Activated T-cell treated with anti-CD3 and anti-CD28 coated beads, Interleukin-2, amount 50 U/mL, for 24 hours (primary cell): ENCODE measurements around the gene ZNF396.

Source experiments
- DNase-seq: peaks from one replicate; pipeline ENCODE4 v3.0.0-alpha.2; 2020
- H3K27ac Mint-ChIP-seq: 2 replicates; pipeline ENCODE4 v1.8.0; 2020; ENCODE audit warnings: mild to moderate bottlenecking, mixed read lengths
- H3K27me3 Mint-ChIP-seq: 2 replicates; pipeline ENCODE4 v1.8.0; 2020; ENCODE audit warnings: mixed read lengths
- H3K36me3 Mint-ChIP-seq: 2 replicates; pipeline ENCODE4 v1.8.0; 2020; ENCODE audit warnings: low read depth, mixed read lengths
- H3K4me1 Mint-ChIP-seq: 2 replicates; pipeline ENCODE4 v1.8.0; 2020; ENCODE audit warnings: low read depth, mixed read lengths
- H3K4me3 Mint-ChIP-seq: 2 replicates; pipeline ENCODE4 v1.8.0; 2020; ENCODE audit warnings: mild to moderate bottlenecking, moderate library complexity, mixed read lengths
- H3K9me3 Mint-ChIP-seq: 2 replicates; pipeline ENCODE4 v1.8.0; 2020; ENCODE audit warnings: mixed read lengths

ZNF396 gene

GRCh38 chr18:35369126-35369525, 8.0 kb downstream of the ZNF396 start:
- no peak for DNase-seq
- Mint-ChIP-seq H3K27ac (no peak overlapping the region), H3K27me3 (peaks cover 4% of the 10 kb centered on the region), H3K9me3 (no peaks in the 10 kb centered on the region), H3K36me3 (no peaks in the 10 kb centered on the region), H3K4me3 (no peak overlapping the region), H3K4me1 (peaks cover 9% of the 10 kb centered on the region)

- no peaks in the 10 kb centered on the region for H3K36me3 Mint-ChIP-seq
These were observed 8.5 kb downstream of the ZNF396 start for GRCh38 chr18:35368595-35368994.

DNA sequence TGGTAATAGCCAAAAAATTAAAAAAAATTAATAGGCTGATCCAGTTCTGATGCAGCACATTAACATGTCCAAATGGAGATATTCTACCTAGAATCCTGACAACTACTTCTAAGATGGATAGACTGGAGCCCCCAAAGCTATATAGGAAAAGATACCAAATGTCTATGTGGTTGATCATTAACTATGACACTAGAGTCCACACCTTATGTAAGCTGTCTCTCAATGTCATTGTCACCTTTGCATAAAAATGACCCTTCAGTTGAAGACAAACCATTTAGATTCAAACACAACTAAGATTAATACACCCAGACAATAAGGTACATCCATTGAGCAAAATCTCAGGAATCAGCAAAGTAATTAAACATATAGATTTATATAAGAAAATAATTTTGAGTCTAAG, 14.6 kb downstream of the ZNF396 start:
- no peaks in the 10 kb centered on the region for H3K36me3 Mint-ChIP-seq
- H3K9me3 Mint-ChIP-seq, result no peaks in the 10 kb centered on the region
- H3K4me3 Mint-ChIP-seq, result no peak overlapping the region
- no peak for DNase-seq
- H3K4me1 Mint-ChIP-seq, result no peaks in the 10 kb centered on the region
- no peak overlapping the region for H3K27ac Mint-ChIP-seq
- H3K27me3 Mint-ChIP-seq, result peaks cover 8% of the 10 kb centered on the region

More at GRCh38 chr18:35368595-35368994, 8.5 kb downstream of the ZNF396 start:
- Mint-ChIP-seq H3K27ac (no peak overlapping the region), H3K4me3 (no peak overlapping the region), H3K4me1 (peaks cover 9% of the 10 kb centered on the region), H3K27me3 (peaks cover 4% of the 10 kb centered on the region), H3K9me3 (no peaks in the 10 kb centered on the region)
- no peak for DNase-seq

DNA sequence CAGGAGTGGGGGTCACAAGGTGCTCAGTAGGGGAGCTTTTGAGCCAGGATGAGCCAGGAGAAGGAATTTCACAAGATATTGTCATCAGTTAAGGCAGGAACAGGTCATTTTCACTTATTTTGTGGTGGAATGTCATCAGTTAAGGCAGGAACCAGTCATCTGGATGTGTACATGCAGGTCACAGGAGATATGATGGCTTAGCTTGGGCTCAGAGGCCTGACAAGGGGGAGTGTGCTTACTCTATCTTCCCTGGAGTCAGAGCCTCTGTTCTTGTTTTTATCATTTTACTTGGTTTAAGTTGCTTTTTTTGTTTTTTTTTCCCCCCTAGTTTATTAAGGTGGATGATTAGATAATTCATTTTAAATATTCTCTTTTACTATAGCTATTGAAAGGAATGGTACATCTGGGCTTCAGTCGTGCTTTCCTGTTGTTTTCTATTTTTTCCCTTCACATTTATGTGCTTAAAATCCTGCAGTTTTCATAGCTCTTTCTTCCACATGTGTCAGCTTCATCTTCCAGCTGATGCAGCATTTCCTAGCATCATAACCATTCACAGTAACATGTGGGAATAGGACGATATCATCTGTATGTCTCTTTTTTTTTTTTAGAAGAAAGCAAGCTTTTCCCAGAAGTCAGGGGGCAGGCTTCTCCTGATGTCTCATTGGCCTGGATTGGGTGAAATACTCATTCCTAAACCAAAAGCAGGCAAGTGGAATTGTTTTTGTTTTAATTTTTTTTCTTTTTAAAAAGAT, 15.4 kb downstream of the ZNF396 start:
- no peaks in the 10 kb centered on the region for H3K9me3 Mint-ChIP-seq
- H3K4me3 Mint-ChIP-seq, result no peak overlapping the region
- H3K27me3 Mint-ChIP-seq, result peaks cover 8% of the 10 kb centered on the region
- no peak overlapping the region for H3K27ac Mint-ChIP-seq
- no peak for DNase-seq
- no peaks in the 10 kb centered on the region for H3K36me3 Mint-ChIP-seq
- no peaks in the 10 kb centered on the region for H3K4me1 Mint-ChIP-seq

DNA sequence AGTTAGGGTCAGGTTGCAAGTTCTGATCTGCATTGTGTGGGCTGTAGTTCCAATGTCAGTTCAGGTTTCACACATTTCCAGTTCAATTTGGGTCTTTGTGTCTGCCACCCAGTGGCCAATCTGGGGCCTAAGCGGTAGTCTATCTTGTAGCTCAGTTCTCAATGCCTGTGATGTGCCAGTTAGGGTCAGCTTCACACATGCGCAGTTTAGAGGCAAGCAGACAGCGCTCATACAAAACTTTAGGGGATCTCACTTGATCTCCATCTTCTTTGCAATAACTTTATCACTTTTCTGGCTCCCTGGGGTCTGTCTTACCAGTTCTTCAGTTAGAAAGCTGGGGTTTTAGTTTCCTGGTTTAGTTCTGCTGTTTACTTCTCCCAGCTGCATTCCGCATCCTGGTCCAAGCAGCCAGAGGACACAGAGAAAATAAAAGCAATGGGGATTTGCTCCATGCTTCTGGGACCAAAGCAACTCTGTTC, 22.0 kb downstream of the ZNF396 start:
- no peak overlapping the region for H3K27ac Mint-ChIP-seq
- peak; percentile 54 for DNase-seq
- no peaks in the 10 kb centered on the region for H3K27me3 Mint-ChIP-seq
- H3K36me3 Mint-ChIP-seq, result peaks cover 3% of the 10 kb centered on the region
- H3K9me3 Mint-ChIP-seq, result peaks cover 11% of the 10 kb centered on the region
- H3K4me1 Mint-ChIP-seq, result peaks cover 5% of the 10 kb centered on the region
- no peak overlapping the region for H3K4me3 Mint-ChIP-seq

DNA sequence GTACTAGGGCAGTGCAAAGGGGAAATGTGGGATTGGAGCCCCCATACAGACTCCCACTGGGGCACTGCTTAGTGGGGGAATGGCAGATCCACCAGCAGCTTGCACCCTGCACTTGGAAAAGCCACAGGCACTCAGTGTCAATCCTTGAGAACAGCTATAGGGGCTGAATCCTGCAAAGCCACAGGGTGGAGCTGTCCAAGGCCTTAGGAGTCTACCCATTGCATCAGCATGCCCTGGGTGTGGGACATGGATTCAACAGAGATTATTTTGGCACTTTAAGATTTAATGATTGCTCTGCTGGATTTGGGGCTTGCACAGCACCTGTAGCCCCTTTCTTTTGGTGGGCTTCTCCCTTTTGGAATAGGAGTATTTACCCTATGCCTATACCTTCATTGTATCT, 24.4 kb downstream of the ZNF396 start:
- peaks cover 3% of the 10 kb centered on the region for H3K36me3 Mint-ChIP-seq
- H3K27ac Mint-ChIP-seq, result no peak overlapping the region
- H3K9me3 Mint-ChIP-seq, result peaks cover 11% of the 10 kb centered on the region

DNA sequence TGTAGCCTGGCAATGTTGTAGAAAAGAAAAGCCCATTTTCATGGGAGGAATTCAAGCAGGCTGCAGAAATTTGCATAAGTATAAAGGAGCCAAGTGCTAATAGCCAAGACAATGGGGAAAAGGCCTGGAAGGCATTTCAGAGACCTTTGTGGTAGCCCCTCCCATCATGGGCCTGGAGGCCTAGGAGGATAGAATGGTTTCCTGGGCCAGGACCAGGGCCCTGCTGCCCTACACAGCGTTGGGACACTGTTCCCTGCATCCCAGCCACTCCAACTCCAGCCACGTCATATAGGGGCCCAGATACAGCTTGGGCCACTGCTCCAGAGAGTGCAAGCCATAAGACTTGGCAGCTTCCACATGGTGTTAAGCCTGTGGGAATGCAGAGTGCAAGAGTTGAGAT, 24.9 kb downstream of the ZNF396 start:
- Mint-ChIP-seq H3K27me3 (no peaks in the 10 kb centered on the region), H3K27ac (no peak overlapping the region), H3K4me1 (peaks cover 5% of the 10 kb centered on the region), H3K4me3 (no peak overlapping the region), H3K36me3 (peaks cover 3% of the 10 kb centered on the region), H3K9me3 (peaks cover 11% of the 10 kb centered on the region)
- DNase-seq, result no peak

More for the DNA sequence above, 24.4 kb downstream of the ZNF396 start:
- H3K27me3 Mint-ChIP-seq, result no peaks in the 10 kb centered on the region
- no peak overlapping the region for H3K4me3 Mint-ChIP-seq
- no peak for DNase-seq
- peaks cover 5% of the 10 kb centered on the region for H3K4me1 Mint-ChIP-seq

- DNase-seq, result no peak
- peaks cover 17% of the 10 kb centered on the region for H3K4me1 Mint-ChIP-seq
- H3K27ac Mint-ChIP-seq, result no peak overlapping the region
- peaks cover 15% of the 10 kb centered on the region for H3K36me3 Mint-ChIP-seq
- H3K4me3 Mint-ChIP-seq, result no peak overlapping the region
- no peaks in the 10 kb centered on the region for H3K27me3 Mint-ChIP-seq
- peaks cover 11% of the 10 kb centered on the region for H3K9me3 Mint-ChIP-seq
These were observed 29.1 kb downstream of the ZNF396 start for GRCh38 chr18:35348001-35348400.

DNA sequence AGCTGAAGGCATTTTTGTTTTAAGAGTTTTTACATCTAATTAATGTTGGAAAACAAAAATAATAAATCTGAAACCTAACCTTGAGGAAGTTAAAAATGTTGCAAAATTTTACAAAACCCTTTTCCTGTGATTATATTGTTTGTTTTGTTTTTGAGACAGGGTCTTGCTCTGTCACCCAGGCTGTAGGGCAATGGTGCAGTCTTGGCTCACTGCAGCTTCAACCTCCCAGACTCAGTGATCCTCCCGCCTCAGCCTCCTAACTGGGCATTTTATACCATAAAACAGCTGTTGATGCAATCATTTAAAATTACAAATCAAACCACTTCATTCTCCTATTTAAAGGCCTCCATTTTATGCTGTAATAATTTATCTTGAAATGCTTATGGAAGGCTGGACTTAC, 31.2 kb downstream of the ZNF396 start:
- Mint-ChIP-seq H3K27ac (no peak overlapping the region), H3K27me3 (no peaks in the 10 kb centered on the region), H3K36me3 (peaks cover 26% of the 10 kb centered on the region), H3K4me3 (no peak overlapping the region), H3K4me1 (peaks cover 31% of the 10 kb centered on the region), H3K9me3 (no peaks in the 10 kb centered on the region)
- no peak for DNase-seq

- peak overlapping the region; percentile 99 for H3K4me3 Mint-ChIP-seq
These were observed 31.6 kb downstream of the ZNF396 start for GRCh38 chr18:35345460-35345921.

DNA sequence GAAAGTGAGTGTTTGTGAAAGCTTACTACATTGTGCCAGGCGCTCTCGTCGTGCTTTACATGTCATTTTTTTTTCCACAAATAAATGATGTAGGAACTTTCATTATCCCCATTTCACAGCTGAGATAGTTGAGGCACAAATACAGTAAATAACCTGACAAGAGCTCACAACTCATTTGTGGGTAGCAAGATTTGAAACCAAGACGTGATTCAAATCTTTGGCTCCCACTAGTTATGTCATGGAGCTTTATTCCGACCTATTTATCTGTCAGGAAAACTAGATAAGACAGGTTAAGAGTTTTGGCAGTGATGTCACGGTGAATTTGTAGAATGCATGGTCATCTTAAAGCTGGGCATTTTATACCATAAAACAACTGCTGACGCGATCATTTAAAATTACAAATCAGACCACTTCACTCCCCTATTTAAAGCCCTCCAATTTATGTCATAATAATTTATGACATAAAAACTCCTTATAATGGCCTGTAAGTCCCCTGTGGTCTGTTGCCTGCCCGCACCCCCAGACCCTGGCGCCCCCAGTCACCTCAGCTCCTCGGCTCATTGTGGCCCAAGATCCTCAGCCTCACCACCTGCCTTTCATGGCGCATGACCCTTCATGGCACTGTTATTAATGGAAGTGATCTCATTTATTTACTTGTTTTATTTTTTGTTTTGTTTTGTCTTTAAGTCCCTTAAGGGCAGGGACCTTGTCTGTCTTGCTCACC, 32.2 kb downstream of the ZNF396 start:
- H3K27me3 Mint-ChIP-seq, result no peaks in the 10 kb centered on the region

More at GRCh38 chr18:35345460-35345921, 31.6 kb downstream of the ZNF396 start:
- Mint-ChIP-seq H3K36me3 (peaks cover 31% of the 10 kb centered on the region), H3K4me1 (peaks cover 35% of the 10 kb centered on the region), H3K27me3 (no peaks in the 10 kb centered on the region), H3K27ac (peak overlapping the region; percentile 99), H3K9me3 (no peaks in the 10 kb centered on the region)
- no peak for DNase-seq

DNA sequence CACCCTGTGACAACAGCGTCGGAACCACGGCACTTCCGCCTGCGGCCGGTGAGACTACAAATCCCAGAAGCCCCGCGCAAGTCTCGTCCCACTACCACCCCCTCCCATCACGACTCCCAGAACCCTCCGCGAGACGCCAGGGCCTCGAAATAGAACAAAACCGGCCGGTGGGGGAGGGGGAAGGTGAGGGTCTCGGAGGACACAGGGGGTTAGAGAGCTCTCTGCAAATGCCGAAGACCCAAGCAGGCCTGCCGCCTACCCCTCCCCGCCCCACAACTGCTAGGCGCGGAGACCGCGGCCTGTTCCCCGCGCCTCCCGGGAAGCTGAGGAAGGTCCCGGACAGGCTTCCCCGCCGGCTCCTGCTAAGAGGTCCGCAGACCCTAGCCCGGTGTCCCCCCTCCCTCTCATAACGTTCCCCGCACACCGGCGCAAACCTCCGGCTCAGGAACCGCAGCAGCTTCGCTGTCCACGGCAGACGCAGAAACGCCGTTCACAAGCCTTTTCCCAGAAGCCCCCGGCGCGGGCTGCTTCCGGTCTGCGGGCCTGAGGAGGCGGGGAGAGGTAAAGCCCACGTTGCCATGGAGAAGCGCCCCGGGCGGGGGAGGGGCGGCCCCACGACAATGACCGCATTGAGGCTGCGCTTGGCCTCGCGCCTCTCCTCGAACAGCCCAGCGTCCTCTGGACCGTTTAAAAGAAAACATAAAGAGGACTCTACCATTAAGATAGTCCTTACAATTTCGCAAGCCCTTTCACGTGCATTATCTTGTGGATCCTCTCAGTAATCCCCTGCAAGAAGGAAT, 33.0 kb downstream of the ZNF396 start, which contains the start of gene ZNF24:
ZNF24 (minus strand) TSS at position 485 of the 800 bp plus-strand sequence. CDS start 3,770 bp downstream, outside the sequence.
- H3K4me1 Mint-ChIP-seq, result peaks cover 47% of the 10 kb centered on the region
- no peaks in the 10 kb centered on the region for H3K9me3 Mint-ChIP-seq

More for the DNA sequence above, 32.2 kb downstream of the ZNF396 start:
- peak overlapping the region; percentile 99 for H3K27ac Mint-ChIP-seq
- H3K4me3 Mint-ChIP-seq, result peak overlapping the region; percentile 99
- peaks cover 40% of the 10 kb centered on the region for H3K4me1 Mint-ChIP-seq
- H3K36me3 Mint-ChIP-seq, result peaks cover 37% of the 10 kb centered on the region
- no peaks in the 10 kb centered on the region for H3K9me3 Mint-ChIP-seq
- no peak for DNase-seq

DNA sequence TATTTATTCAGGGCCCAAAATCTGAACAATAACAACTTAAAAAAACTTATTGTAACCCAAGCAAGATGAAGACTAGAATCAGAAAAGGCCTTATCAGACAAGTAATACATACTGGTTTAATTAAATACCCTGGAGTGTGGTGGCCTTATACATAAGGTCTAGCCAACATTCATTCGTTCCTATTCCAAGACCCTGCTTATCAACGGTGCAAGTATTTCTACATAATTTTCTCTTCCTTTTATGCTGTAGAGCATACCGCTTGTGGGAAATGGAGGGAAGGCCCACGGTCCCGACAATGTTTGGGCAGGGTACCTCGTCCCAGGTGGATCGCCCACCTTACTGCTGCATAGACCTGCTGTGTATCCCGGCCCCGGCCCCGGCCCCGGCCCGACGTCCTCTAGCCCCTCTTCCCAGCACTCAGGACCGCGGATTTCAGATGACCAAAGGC, 33.6 kb downstream of the ZNF396 start:
- peaks cover 51% of the 10 kb centered on the region for H3K36me3 Mint-ChIP-seq
- DNase-seq, result no peak
- peak overlapping the region; percentile 99 for H3K4me3 Mint-ChIP-seq
- H3K4me1 Mint-ChIP-seq, result peaks cover 51% of the 10 kb centered on the region
- peak overlapping the region; percentile 99 for H3K27ac Mint-ChIP-seq
- no peaks in the 10 kb centered on the region for H3K27me3 Mint-ChIP-seq
- no peaks in the 10 kb centered on the region for H3K9me3 Mint-ChIP-seq

More for the DNA sequence above, 33.0 kb downstream of the ZNF396 start, which contains the start of gene ZNF24:
- peak within 1 kb of the TSS; percentile 99 for H3K4me3 Mint-ChIP-seq
- H3K27me3 Mint-ChIP-seq, result no peaks in the 10 kb centered on the region
- peaks cover 44% of the 10 kb centered on the region for H3K36me3 Mint-ChIP-seq
- peak; percentile 94 for DNase-seq
- H3K27ac Mint-ChIP-seq, result peak within 1 kb of the TSS; percentile 99

- peaks cover 94% of the 10 kb centered on the region for H3K36me3 Mint-ChIP-seq
- no peak for DNase-seq
- no peaks in the 10 kb centered on the region for H3K9me3 Mint-ChIP-seq
- no peak overlapping the region for H3K4me3 Mint-ChIP-seq
- H3K27ac Mint-ChIP-seq, result peak overlapping the region; percentile 44
- H3K4me1 Mint-ChIP-seq, result peaks cover 57% of the 10 kb centered on the region
- no peaks in the 10 kb centered on the region for H3K27me3 Mint-ChIP-seq
These were observed 39.9 kb downstream of the ZNF396 start for GRCh38 chr18:35337286-35337685.
